AG08395 (cell line): ENCODE data around the gene CSKMT.
"Not testable (repeated sequence)": the region's sequence is repeated elsewhere in the genome, so short reads cannot be mapped to it uniquely, and the experiment has no call there.

Experiments used
- DNase-seq: peaks from one replicate; pipeline ENCODE4 v3.0.0; 2012; ENCODE audit warnings: mixed read lengths, low spot score

The CSKMT gene

GRCh38 chr11:62656796-62657429 is 8.2 kb upstream of the CSKMT start:
- no peak for DNase-seq

GRCh38 chr11:62664405-62665074 is 572 bp upstream of the CSKMT start:
- no peak for DNase-seq

GRCh38 chr11:62665599-62666258 is 617 bp downstream of the CSKMT start:
- DNase-seq: peak; percentile 41

- DNase-seq: no peak
These were observed 1.3 kb downstream of the CSKMT start for GRCh38 chr11:62666259-62666926.

- DNase-seq: no peak
These were observed 2.3 kb downstream of the CSKMT start for GRCh38 chr11:62667460-62667859.

GRCh38 chr11:62669420-62670161 is 4.5 kb downstream of the CSKMT start:
- no peak for DNase-seq

- DNase-seq: peak; percentile 35
These were observed 6.1 kb downstream of the CSKMT start for GRCh38 chr11:62671236-62671607.

- peak; percentile 69 for DNase-seq
These were observed 6.7 kb downstream of the CSKMT start, which contains the start of the genes LBHD1 and UQCC3 for GRCh38 chr11:62671608-62672389. LBHD1 (minus strand) TSS chr11:62672267; CDS start chr11:62670031, 2,236 bp downstream. UQCC3 (plus strand) TSS chr11:62671673; CDS start chr11:62671746, 73 bp downstream.

- DNase-seq: no peak
These were observed 8.0 kb downstream of the CSKMT start for GRCh38 chr11:62673196-62673525.

- not testable (repeated sequence) for DNase-seq
These were observed 10.3 kb downstream of the CSKMT start for GRCh38 chr11:62675415-62675814.

- DNase-seq: no peak
These were observed 11.6 kb downstream of the CSKMT start for GRCh38 chr11:62676698-62677097.

GRCh38 chr11:62677156-62677555 is 12.0 kb downstream of the CSKMT start:
- no peak for DNase-seq

- no peak for DNase-seq
These were observed 12.6 kb downstream of the CSKMT start for GRCh38 chr11:62677714-62678113.

GRCh38 chr11:62678433-62678769 is 13.3 kb downstream of the CSKMT start:
- no peak for DNase-seq

- DNase-seq: peak; percentile 91
These were observed 13.9 kb downstream of the CSKMT start, which contains the start of gene UBXN1 for GRCh38 chr11:62678770-62679696. UBXN1 (minus strand) TSS chr11:62679073; CDS start chr11:62678923, 150 bp downstream.

GRCh38 chr11:62680825-62681240 is 15.7 kb downstream of the CSKMT start:
- peak; percentile 81 for DNase-seq

GRCh38 chr11:62682518-62682917 is 17.4 kb downstream of the CSKMT start:
- no peak for DNase-seq

GRCh38 chr11:62687508-62688396 is 22.6 kb downstream of the CSKMT start:
- no peak for DNase-seq

- no peak for DNase-seq
These were observed 23.4 kb downstream of the CSKMT start for GRCh38 chr11:62688491-62688890.
